Measurements from ENCODE around the gene TP53RK.

GRCh38 chr20:46717818-46718541 lies 28.7 kb upstream of the TP53RK start:
- TF ChIP-seq, protein P1, sequence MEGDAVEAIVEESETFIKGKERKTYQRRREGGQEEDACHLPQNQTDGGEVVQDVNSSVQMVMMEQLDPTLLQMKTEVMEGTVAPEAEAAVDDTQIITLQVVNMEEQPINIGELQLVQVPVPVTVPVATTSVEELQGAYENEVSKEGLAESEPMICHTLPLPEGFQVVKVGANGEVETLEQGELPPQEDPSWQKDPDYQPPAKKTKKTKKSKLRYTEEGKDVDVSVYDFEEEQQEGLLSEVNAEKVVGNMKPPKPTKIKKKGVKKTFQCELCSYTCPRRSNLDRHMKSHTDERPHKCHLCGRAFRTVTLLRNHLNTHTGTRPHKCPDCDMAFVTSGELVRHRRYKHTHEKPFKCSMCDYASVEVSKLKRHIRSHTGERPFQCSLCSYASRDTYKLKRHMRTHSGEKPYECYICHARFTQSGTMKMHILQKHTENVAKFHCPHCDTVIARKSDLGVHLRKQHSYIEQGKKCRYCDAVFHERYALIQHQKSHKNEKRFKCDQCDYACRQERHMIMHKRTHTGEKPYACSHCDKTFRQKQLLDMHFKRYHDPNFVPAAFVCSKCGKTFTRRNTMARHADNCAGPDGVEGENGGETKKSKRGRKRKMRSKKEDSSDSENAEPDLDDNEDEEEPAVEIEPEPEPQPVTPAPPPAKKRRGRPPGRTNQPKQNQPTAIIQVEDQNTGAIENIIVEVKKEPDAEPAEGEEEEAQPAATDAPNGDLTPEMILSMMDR (IDR thresholded peaks at IDR 0.05; ENCODE audit: low read depth, low read length) = no peak
- no peak for TF ChIP-seq EZH2phosphoT487 (IDR thresholded peaks at IDR 0.05; ENCODE audit: low read depth)
